ENCODE measurements around the gene MAP3K13. TPM values are rescaled to one million over a fixed set of nuclear protein-coding genes. Genes with fewer than 3 reads are reported as not detected.

Gene MAP3K13
- polyA plus RNA-seq, 1 donor (not counting 4 experiments of a cell fraction or from before 2014, with no cell fraction given), result 23.0 TPM

DNA sequence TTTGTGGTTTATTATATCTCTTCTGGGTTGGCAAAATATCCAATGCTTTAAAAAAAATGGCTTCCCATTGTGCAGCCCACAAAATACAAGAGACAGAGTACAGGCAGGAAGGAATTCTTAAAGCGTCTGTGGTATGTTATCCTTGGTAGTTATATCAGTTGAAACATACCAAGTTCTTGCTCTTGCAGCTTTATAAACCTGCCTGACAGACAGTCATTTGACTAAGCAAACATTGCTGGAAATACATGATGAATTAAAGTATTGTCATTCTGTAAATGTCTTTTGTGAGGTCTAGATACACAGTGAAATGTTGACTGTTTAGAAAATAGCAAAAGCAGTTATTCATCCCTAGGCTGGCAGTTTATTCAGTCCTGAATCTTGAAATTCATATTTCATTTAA lies 44.8 kb upstream of the MAP3K13 start:
- DNase-seq (ENCODE audit: low read depth, low spot score), result no peak
- FAIRE-seq, result peak; percentile 13
- Histone ChIP-seq H3K9ac (ENCODE audit: control insufficient read depth, extremely low read depth, insufficient read depth, low read length) (no peak overlapping the region), H3K4me3 (ENCODE audit: control insufficient read depth in 2 of 3, extremely low read depth in 1 of 3, insufficient read depth in 2 of 3, low read depth in 1 of 3, low read length in 3 of 3) (no peak overlapping the region), H3K9me1 (ENCODE audit: control insufficient read depth, extremely low read depth, insufficient read depth, low read length) (no peaks in the 10 kb centered on the region), H3K4me1 (ENCODE audit: control insufficient read depth, extremely low read depth, insufficient read depth, low read length) (peaks cover 17% of the 10 kb centered on the region), H3K27ac (ENCODE audit: control insufficient read depth, insufficient read depth, low read length) (no peak overlapping the region), H3K9me3 (ENCODE audit: control insufficient read depth, low read depth, low read length) (no peaks in the 10 kb centered on the region), H3K79me2 (ENCODE audit: control insufficient read depth, insufficient read depth, low read length) (no peaks in the 10 kb centered on the region), H3K36me3 (ENCODE audit: control insufficient read depth in 2 of 2, extremely low read depth in 1 of 2, insufficient read depth in 2 of 2, low read length in 2 of 2) (no peaks in the 10 kb centered on the region), H4K20me1 (ENCODE audit: control insufficient read depth, extremely low read depth, insufficient read depth, low read length) (no peaks in the 10 kb centered on the region), H2AFZ (ENCODE audit: control insufficient read depth, low read length) (peak overlapping the region; percentile 46), H3K4me2 (ENCODE audit: control insufficient read depth, extremely low read depth, insufficient read depth, low read depth, low read length) (no peak overlapping the region), H3K27me3 (ENCODE audit: control insufficient read depth, extremely low read depth, insufficient read depth, low read length) (no peaks in the 10 kb centered on the region)
- no peak for TF ChIP-seq EZH2 (IDR thresholded peaks at IDR 0.05; ENCODE audit: low read length)
- TF ChIP-seq, protein P1, sequence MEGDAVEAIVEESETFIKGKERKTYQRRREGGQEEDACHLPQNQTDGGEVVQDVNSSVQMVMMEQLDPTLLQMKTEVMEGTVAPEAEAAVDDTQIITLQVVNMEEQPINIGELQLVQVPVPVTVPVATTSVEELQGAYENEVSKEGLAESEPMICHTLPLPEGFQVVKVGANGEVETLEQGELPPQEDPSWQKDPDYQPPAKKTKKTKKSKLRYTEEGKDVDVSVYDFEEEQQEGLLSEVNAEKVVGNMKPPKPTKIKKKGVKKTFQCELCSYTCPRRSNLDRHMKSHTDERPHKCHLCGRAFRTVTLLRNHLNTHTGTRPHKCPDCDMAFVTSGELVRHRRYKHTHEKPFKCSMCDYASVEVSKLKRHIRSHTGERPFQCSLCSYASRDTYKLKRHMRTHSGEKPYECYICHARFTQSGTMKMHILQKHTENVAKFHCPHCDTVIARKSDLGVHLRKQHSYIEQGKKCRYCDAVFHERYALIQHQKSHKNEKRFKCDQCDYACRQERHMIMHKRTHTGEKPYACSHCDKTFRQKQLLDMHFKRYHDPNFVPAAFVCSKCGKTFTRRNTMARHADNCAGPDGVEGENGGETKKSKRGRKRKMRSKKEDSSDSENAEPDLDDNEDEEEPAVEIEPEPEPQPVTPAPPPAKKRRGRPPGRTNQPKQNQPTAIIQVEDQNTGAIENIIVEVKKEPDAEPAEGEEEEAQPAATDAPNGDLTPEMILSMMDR (optimal IDR thresholded peaks at IDR 0.05 in 1 of 3, IDR thresholded peaks at IDR 0.05 in 1 of 3, conservative IDR thresholded peaks at IDR 0.05 in 1 of 3; ENCODE audit: extremely low read depth in 1 of 3, insufficient read depth in 2 of 3, low read length in 3 of 3), result no peak
- dilution Hi-C loops (cut with MboI; ENCODE audit: extremely low pct_ligation_motif_present, low sequenced_read_pairs), result no loop called here

DNA sequence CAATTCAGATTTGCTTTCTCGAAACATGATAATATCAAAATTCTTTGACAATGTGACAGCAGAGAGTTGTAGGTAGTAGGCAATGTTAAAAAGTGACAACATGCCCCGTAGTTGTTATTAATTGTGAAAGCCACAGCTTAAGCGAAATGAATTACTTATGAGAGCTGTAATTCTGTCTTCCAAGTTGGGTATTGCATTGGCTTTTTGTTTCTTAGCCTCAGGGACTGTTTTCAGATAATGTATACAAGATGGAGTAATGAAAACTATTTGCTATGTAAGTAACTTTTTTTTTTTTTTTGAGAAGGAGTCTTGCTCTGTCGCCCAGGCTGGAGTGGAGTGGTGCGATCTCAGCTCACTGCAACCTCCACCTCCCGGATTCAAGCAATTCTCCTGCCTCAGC lies 43.1 kb upstream of the MAP3K13 start:
- Histone ChIP-seq H3K4me2 (ENCODE audit: control insufficient read depth, extremely low read depth, insufficient read depth, low read depth, low read length) (no peak overlapping the region), H4K20me1 (ENCODE audit: control insufficient read depth, extremely low read depth, insufficient read depth, low read length) (no peaks in the 10 kb centered on the region), H3K27me3 (ENCODE audit: control insufficient read depth, extremely low read depth, insufficient read depth, low read length) (no peaks in the 10 kb centered on the region), H3K9ac (ENCODE audit: control insufficient read depth, extremely low read depth, insufficient read depth, low read length) (no peak overlapping the region), H3K79me2 (ENCODE audit: control insufficient read depth, insufficient read depth, low read length) (no peaks in the 10 kb centered on the region), H2AFZ (ENCODE audit: control insufficient read depth, low read length) (no peak overlapping the region), H3K4me3 (ENCODE audit: control insufficient read depth in 2 of 3, extremely low read depth in 1 of 3, insufficient read depth in 2 of 3, low read depth in 1 of 3, low read length in 3 of 3) (no peak overlapping the region), H3K9me3 (ENCODE audit: control insufficient read depth, low read depth, low read length) (no peaks in the 10 kb centered on the region), H3K36me3 (ENCODE audit: control insufficient read depth in 2 of 2, extremely low read depth in 1 of 2, insufficient read depth in 2 of 2, low read length in 2 of 2) (no peaks in the 10 kb centered on the region), H3K4me1 (ENCODE audit: control insufficient read depth, extremely low read depth, insufficient read depth, low read length) (peaks cover 17% of the 10 kb centered on the region), H3K27ac (ENCODE audit: control insufficient read depth, insufficient read depth, low read length) (no peak overlapping the region), H3K9me1 (ENCODE audit: control insufficient read depth, extremely low read depth, insufficient read depth, low read length) (no peaks in the 10 kb centered on the region)
- no peak for TF ChIP-seq EZH2 (IDR thresholded peaks at IDR 0.05; ENCODE audit: low read length)
- TF ChIP-seq, protein P1 (optimal IDR thresholded peaks at IDR 0.05 in 1 of 3, IDR thresholded peaks at IDR 0.05 in 1 of 3, conservative IDR thresholded peaks at IDR 0.05 in 1 of 3; ENCODE audit: extremely low read depth in 1 of 3, insufficient read depth in 2 of 3, low read length in 3 of 3), result no peak
- FAIRE-seq, result no peak
- no peak for DNase-seq (ENCODE audit: low read depth, low spot score)
- dilution Hi-C loops (cut with MboI; ENCODE audit: extremely low pct_ligation_motif_present, low sequenced_read_pairs), result no loop called here
